Activated CD4-positive, alpha-beta T cell treated with anti-CD3 and anti-CD28 coated beads for 36 hours (primary cell): ENCODE measurements around the gene HDAC10. TPM values are rescaled to one million over a fixed set of nuclear protein-coding genes. Genes with fewer than 3 reads are reported as not detected.

ENCODE experiments used
- ATAC-seq: fragments of 200-7000 bp; cut with Tn5 transposase; one replicate; pipeline ENCODE4 v1.10.0; 2021; ENCODE audit warnings: mild to moderate bottlenecking, moderate library complexity
- CTCF ChIA-PET: fragments of 350-600 bp; sonication (Branson Sonifier 250); formaldehyde crosslinking; loops from one replicate; lab custom pipeline; 2021; ENCODE audit warnings: antibody characterized with exemption; lab: Charles Lee
- POLR2A ChIA-PET: fragments of 350-600 bp; sonication (Branson Sonifier 250); formaldehyde crosslinking; loops from one replicate; lab custom pipeline; 2021; ENCODE audit warnings: antibody characterized with exemption, inconsistent platforms; lab: Charles Lee
- DNase-seq: peaks from one replicate; pipeline ENCODE4 v3.0.0-alpha.2; 2020
- H3K27ac Mint-ChIP-seq: one replicate; pipeline ENCODE4 v1.8.0; 2021; ENCODE audit warnings: mixed read lengths
- H3K27me3 Mint-ChIP-seq: one replicate; pipeline ENCODE4 v1.8.0; 2021; ENCODE audit warnings: mixed read lengths
- H3K36me3 Mint-ChIP-seq: one replicate; pipeline ENCODE4 v1.8.0; 2021; ENCODE audit warnings: low read depth, mixed read lengths
- H3K4me1 Mint-ChIP-seq: one replicate; pipeline ENCODE4 v1.8.0; 2021; ENCODE audit warnings: mixed read lengths
- H3K4me3 Mint-ChIP-seq: one replicate; pipeline ENCODE4 v1.8.0; 2021; ENCODE audit warnings: mild to moderate bottlenecking, moderate library complexity, mixed read lengths
- H3K9me3 Mint-ChIP-seq: one replicate; pipeline ENCODE4 v1.8.0; 2021; ENCODE audit warnings: low read depth, mixed read lengths
- intact Hi-C, 2 experiments: fragments of 100-400 bp; cut with DNase I in 1 of 2; cut with micrococcal nuclease in 1 of 2; formaldehyde crosslinking; loops; one replicate each; pipeline versions ENCODE4 v1.14.2 to v1.15.1; 2022 to 2024; cut with DNase I, micrococcal nuclease
- total RNA-seq, 2 experiments: library from RNA; stranded (reverse); gene quantifications; one replicate each; pipeline ENCODE4 v1.2.3, GENCODE V29; 2021

HDAC10 gene
- total RNA-seq, 2 experiments from 2014 or later, result 33.5 to 41.5 TPM

- Mint-ChIP-seq H3K9me3 (no peaks in the 10 kb centered on the region), H3K27me3 (no peaks in the 10 kb centered on the region), H3K4me1 (peaks cover 18% of the 10 kb centered on the region), H3K4me3 (no peak overlapping the region), H3K36me3 (peaks cover 8% of the 10 kb centered on the region), H3K27ac (no peak overlapping the region)
- intact Hi-C loops, result loop anchor here in 1 of 2 experiments (1.0 kb wide), 1 partner anchor 114 kb away; no protein-coding TSS in a partner anchor
- ATAC-seq (peak; percentile 60), DNase-seq (peak; percentile 84)
- POLR2A ChIA-PET, result interaction anchor here (0.7 kb wide), 1 partner anchor 330 kb away, joined by 3 read pairs; the partner anchor contains the start of gene CHKB
- CTCF ChIA-PET, result interaction anchor here (0.5 to 1.9 kb wide), 11 partner anchors 10 to 246 kb away, joined by 3 to 6 read pairs (median 3); partner anchors contain the start of gene DENND6B
Observed at GRCh38 chr22:50252082-50253045, 1.3 kb upstream of the HDAC10 start.

GRCh38 chr22:50251477-50252081 lies 514 bp upstream of the HDAC10 start:
- CTCF ChIA-PET, result interaction anchor here (0.7 to 1.9 kb wide), 7 partner anchors 10 to 290 kb away, joined by 3 to 12 read pairs (median 4); partner anchors contain the start of gene DENND6B
- Mint-ChIP-seq H3K27ac (no peak overlapping the region), H3K36me3 (peaks cover 11% of the 10 kb centered on the region), H3K4me1 (peaks cover 19% of the 10 kb centered on the region), H3K4me3 (peak overlapping the region; percentile 12), H3K9me3 (no peaks in the 10 kb centered on the region), H3K27me3 (no peaks in the 10 kb centered on the region)
- ATAC-seq, result no peak
- DNase-seq, result no peak
- intact Hi-C loops, result loop anchor here in 1 of 2 experiments (1.0 to 2.0 kb wide), 6 partner anchors 19 to 229 kb away; partner anchors contain the start of genes ADM2, DENND6B and MAPK11
- POLR2A ChIA-PET, result interaction anchor here (0.6 to 0.8 kb wide), 2 partner anchors 43 to 65 kb away, joined by 3 read pairs; no protein-coding TSS in a partner anchor

GRCh38 chr22:50250249-50250554 lies 863 bp downstream of the HDAC10 start:
- Mint-ChIP-seq H3K36me3 (peaks cover 11% of the 10 kb centered on the region), H3K27ac (no peak overlapping the region), H3K4me1 (peaks cover 19% of the 10 kb centered on the region), H3K4me3 (peak overlapping the region; percentile 82), H3K9me3 (no peaks in the 10 kb centered on the region), H3K27me3 (no peaks in the 10 kb centered on the region)
- CTCF ChIA-PET, result interaction anchor here (0.6 to 1.6 kb wide), 4 partner anchors 9 to 275 kb away, joined by 3 to 12 read pairs (median 4); partner anchors contain the start of gene SCO2
- POLR2A ChIA-PET, result no interaction called here
- ATAC-seq, result no peak
- intact Hi-C loops, result loop anchor here in 1 of 2 experiments (2.0 kb wide), 1 partner anchor 231 kb away; the partner anchor contains the start of gene ADM2
- no peak for DNase-seq

GRCh38 chr22:50249341-50250248 lies 1.5 kb downstream of the HDAC10 start:
- H3K36me3 Mint-ChIP-seq, result peaks cover 14% of the 10 kb centered on the region
- H3K9me3 Mint-ChIP-seq, result no peaks in the 10 kb centered on the region
- peak overlapping the region; percentile 82 for H3K4me3 Mint-ChIP-seq
- CTCF ChIA-PET, result interaction anchor here (0.6 to 0.8 kb wide), 2 partner anchors 84 to 276 kb away, joined by 3 to 4 read pairs; partner anchors contain the start of gene SCO2
- H3K27ac Mint-ChIP-seq, result no peak overlapping the region
- DNase-seq, result no peak
- H3K27me3 Mint-ChIP-seq, result no peaks in the 10 kb centered on the region
- POLR2A ChIA-PET, result no interaction called here
- intact Hi-C loops, result loop anchor here (2.0 to 10.0 kb wide), 2 partner anchors 231 to 255 kb away; partner anchors contain the start of genes ADM2 (in 1 of the 2), LMF2 (in 1 of the 2) and NCAPH2 (in 1 of the 2)
- ATAC-seq, result no peak
- peaks cover 22% of the 10 kb centered on the region for H3K4me1 Mint-ChIP-seq

GRCh38 chr22:50248196-50249081 lies 2.6 kb downstream of the HDAC10 start:
- no peak overlapping the region for H3K4me3 Mint-ChIP-seq
- intact Hi-C loops, result loop anchor here in 1 of 2 experiments (10.0 kb wide), 1 partner anchor 256 kb away; the partner anchor contains the start of genes LMF2 and NCAPH2
- POLR2A ChIA-PET, result no interaction called here
- H3K4me1 Mint-ChIP-seq, result peaks cover 22% of the 10 kb centered on the region
- DNase-seq (no peak), ATAC-seq (no peak)
- H3K36me3 Mint-ChIP-seq, result peaks cover 22% of the 10 kb centered on the region
- H3K27me3 Mint-ChIP-seq, result no peaks in the 10 kb centered on the region
- CTCF ChIA-PET, result interaction anchor here (2.5 kb wide), 1 partner anchor 57 kb away, joined by 6 read pairs; no protein-coding TSS in a partner anchor
- no peaks in the 10 kb centered on the region for H3K9me3 Mint-ChIP-seq
- H3K27ac Mint-ChIP-seq, result no peak overlapping the region

GRCh38 chr22:50247748-50248147 lies 3.3 kb downstream of the HDAC10 start:
- peaks cover 22% of the 10 kb centered on the region for H3K36me3 Mint-ChIP-seq
- ATAC-seq (no peak), DNase-seq (peak; percentile 71)
- H3K27me3 Mint-ChIP-seq, result no peaks in the 10 kb centered on the region
- no peak overlapping the region for H3K4me3 Mint-ChIP-seq
- no peak overlapping the region for H3K27ac Mint-ChIP-seq
- peaks cover 22% of the 10 kb centered on the region for H3K4me1 Mint-ChIP-seq
- no peaks in the 10 kb centered on the region for H3K9me3 Mint-ChIP-seq
- POLR2A ChIA-PET, result no interaction called here
- intact Hi-C loops, result loop anchor here in 1 of 2 experiments (10.0 kb wide), 1 partner anchor 257 kb away; the partner anchor contains the start of genes LMF2 and NCAPH2
- CTCF ChIA-PET, result interaction anchor here (2.5 kb wide), 1 partner anchor 56 kb away, joined by 6 read pairs; no protein-coding TSS in a partner anchor

- Mint-ChIP-seq H3K4me3 (peak overlapping the region; percentile 94), H3K9me3 (no peaks in the 10 kb centered on the region), H3K27me3 (no peaks in the 10 kb centered on the region), H3K36me3 (peaks cover 22% of the 10 kb centered on the region), H3K27ac (no peak overlapping the region), H3K4me1 (peaks cover 25% of the 10 kb centered on the region)
- intact Hi-C loops, result loop anchor here in 1 of 2 experiments (10.0 kb wide), 1 partner anchor 258 kb away; the partner anchor contains the start of genes LMF2 and NCAPH2
- ChIA-PET CTCF (interaction anchor here (0.6 to 2.5 kb wide), 5 partner anchors 55 to 407 kb away, joined by 3 to 6 read pairs (median 3); partner anchors contain the start of gene SCO2), POLR2A (no interaction called here)
- no peak for DNase-seq
- no peak for ATAC-seq
Observed at GRCh38 chr22:50246242-50247175, 4.6 kb downstream of the HDAC10 start.

GRCh38 chr22:50245214-50246072 lies 5.6 kb downstream of the HDAC10 start:
- ChIA-PET CTCF (interaction anchor here (0.6 to 2.5 kb wide), 5 partner anchors 54 to 406 kb away, joined by 3 to 6 read pairs (median 3); partner anchors contain the start of gene SCO2), POLR2A (no interaction called here)
- intact Hi-C loops, result loop anchor here (1.0 to 10.0 kb wide), 6 partner anchors 25 to 337 kb away; partner anchors contain the start of genes NCAPH2 (in 2 of the 2), CHKB (in 1 of the 2), LMF2 (in 1 of the 2) and MAPK11 (in 1 of the 2)
- H3K4me3 Mint-ChIP-seq, result peak overlapping the region; percentile 94
- H3K27me3 Mint-ChIP-seq, result no peaks in the 10 kb centered on the region
- peaks cover 28% of the 10 kb centered on the region for H3K4me1 Mint-ChIP-seq
- peak overlapping the region; percentile 100 for H3K27ac Mint-ChIP-seq
- ATAC-seq, result no peak
- peaks cover 21% of the 10 kb centered on the region for H3K36me3 Mint-ChIP-seq
- no peaks in the 10 kb centered on the region for H3K9me3 Mint-ChIP-seq
- no peak for DNase-seq
